NB4 (cell line): ENCODE data around the gene SHANK1.
"Not testable (repeated sequence)": the region's sequence is repeated elsewhere in the genome, so short reads cannot be mapped to it uniquely, and the experiment has no call there.

Source experiments
- DNase-seq: peaks from one replicate; pipeline ENCODE4 v3.0.0; 2010; ENCODE audit warnings: low read depth
- H3K4me3 ChIP-seq: one replicate; pipeline ENCODE4 v1.5.1; 2011; ENCODE audit warnings: mild to moderate bottlenecking, low read depth, low read length, moderate library complexity
- MAX ChIP-seq: IDR thresholded peaks from 2 replicates; pipeline ENCODE4 v1.6.1; 2011; ENCODE audit warnings: low read depth, low read length
- MYC ChIP-seq: IDR thresholded peaks from 2 replicates; pipeline ENCODE4 v1.6.1; 2011; ENCODE audit warnings: low read depth, low read length
- POLR2A ChIP-seq: IDR thresholded peaks from 2 replicates; pipeline ENCODE4 v1.6.1; 2011; ENCODE audit warnings: mild to moderate bottlenecking; ENCODE audit not compliant: insufficient read length; ENCODE audit errors: extremely low read depth
- TF ChIP-seq, protein P1 (sequence below): IDR thresholded peaks from one replicate; pipeline ENCODE4 v1.5.1; 2012; ENCODE audit warnings: low read depth, low read length

Gene SHANK1

GRCh38 chr19:50629801-50630200 lies 89.8 kb downstream of the SHANK1 start:
- H3K4me3 ChIP-seq: no peak overlapping the region
- TF ChIP-seq MYC (no peak), MAX (no peak), POLR2A (no peak)
- TF ChIP-seq, protein P1, sequence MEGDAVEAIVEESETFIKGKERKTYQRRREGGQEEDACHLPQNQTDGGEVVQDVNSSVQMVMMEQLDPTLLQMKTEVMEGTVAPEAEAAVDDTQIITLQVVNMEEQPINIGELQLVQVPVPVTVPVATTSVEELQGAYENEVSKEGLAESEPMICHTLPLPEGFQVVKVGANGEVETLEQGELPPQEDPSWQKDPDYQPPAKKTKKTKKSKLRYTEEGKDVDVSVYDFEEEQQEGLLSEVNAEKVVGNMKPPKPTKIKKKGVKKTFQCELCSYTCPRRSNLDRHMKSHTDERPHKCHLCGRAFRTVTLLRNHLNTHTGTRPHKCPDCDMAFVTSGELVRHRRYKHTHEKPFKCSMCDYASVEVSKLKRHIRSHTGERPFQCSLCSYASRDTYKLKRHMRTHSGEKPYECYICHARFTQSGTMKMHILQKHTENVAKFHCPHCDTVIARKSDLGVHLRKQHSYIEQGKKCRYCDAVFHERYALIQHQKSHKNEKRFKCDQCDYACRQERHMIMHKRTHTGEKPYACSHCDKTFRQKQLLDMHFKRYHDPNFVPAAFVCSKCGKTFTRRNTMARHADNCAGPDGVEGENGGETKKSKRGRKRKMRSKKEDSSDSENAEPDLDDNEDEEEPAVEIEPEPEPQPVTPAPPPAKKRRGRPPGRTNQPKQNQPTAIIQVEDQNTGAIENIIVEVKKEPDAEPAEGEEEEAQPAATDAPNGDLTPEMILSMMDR: no peak
- DNase-seq: no peak

- DNase-seq: no peak
- no peak for TF ChIP-seq POLR2A
- TF ChIP-seq, protein P1: no peak
- TF ChIP-seq MYC: no peak
- H3K4me3 ChIP-seq: no peak overlapping the region
Measured at GRCh38 chr19:50629194-50629593, 90.4 kb downstream of the SHANK1 start.

- no peak overlapping the region for H3K4me3 ChIP-seq
- no peak for DNase-seq
- TF ChIP-seq MAX: no peak
Measured at GRCh38 chr19:50628551-50628950, 91.1 kb downstream of the SHANK1 start.

DNA sequence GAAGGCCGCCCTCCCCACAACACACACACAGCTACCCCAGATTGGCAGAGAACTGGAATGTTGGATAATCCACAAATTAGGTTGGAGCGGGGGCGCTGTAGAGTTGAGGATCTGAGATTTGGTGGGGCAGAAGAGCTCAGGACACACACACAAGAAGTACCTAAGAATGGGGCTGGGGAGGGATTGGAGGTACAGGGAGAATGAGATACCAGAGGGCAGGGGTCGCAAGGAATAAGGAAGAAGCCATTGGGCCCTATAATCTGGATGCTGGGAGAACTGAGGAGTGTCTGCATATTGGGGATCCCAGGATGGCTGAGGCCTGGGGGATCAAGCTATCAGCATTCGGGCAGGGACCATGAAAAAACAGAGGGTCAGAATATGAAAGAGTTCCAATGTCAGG lies 91.5 kb downstream of the SHANK1 start:
- TF ChIP-seq POLR2A: no peak
- H3K4me3 ChIP-seq: no peak overlapping the region
- no peak for DNase-seq

- TF ChIP-seq MAX (no peak), MYC (no peak), POLR2A (no peak)
- TF ChIP-seq, protein P1: no peak
- H3K4me3 ChIP-seq: no peak overlapping the region
- no peak for DNase-seq
Measured at GRCh38 chr19:50626795-50627194, 92.8 kb downstream of the SHANK1 start.

- no peak overlapping the region for H3K4me3 ChIP-seq
- no peak for DNase-seq
- TF ChIP-seq POLR2A: no peak
- TF ChIP-seq MYC: no peak
- TF ChIP-seq, protein P1: no peak
- no peak for TF ChIP-seq MAX
Measured at GRCh38 chr19:50626011-50626410, 93.6 kb downstream of the SHANK1 start.

DNA sequence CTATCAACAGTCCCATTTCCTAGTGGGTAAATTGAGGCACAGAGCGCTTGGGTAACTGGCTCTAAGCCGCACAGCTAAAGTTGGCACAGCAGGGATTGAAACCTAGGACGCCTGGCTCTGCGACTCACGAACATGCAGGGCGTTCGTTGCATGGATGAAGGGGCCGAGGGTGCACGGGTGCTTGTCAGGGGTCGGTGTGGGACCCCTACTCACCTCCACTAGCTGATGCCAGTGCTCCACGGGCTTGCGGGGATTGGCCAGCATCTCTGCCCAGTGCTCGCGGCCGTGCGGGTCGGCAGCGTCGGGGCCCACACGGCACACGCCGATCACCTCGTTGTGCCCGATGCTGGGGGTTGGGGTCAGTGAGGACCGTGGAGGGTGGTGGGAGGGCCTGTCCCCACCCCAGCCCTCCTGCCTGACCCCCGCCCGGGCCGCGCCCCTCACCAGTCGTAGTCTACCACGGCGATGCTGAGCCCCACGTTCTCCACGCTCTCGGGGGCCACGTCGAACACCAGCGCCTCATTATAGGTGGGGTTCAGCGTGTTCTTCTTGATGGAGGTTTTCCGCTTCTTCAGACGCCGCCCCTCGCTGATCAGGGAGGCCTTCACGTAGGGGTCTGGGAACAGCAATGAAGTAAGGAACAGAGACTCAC lies 94.5 kb downstream of the SHANK1 start:
- TF ChIP-seq, protein P1: no peak
- no peak for TF ChIP-seq MYC
- no peak for TF ChIP-seq MAX
- TF ChIP-seq POLR2A: no peak
- no peak overlapping the region for H3K4me3 ChIP-seq
- no peak for DNase-seq

- not testable (repeated sequence) for DNase-seq, H3K4me3 ChIP-seq
Measured at GRCh38 chr19:50620394-50620906, 99.2 kb downstream of the SHANK1 start.

- not testable (repeated sequence) for H3K4me3 ChIP-seq, DNase-seq
Measured at GRCh38 chr19:50619184-50619583, 100.4 kb downstream of the SHANK1 start.

GRCh38 chr19:50618379-50618778 lies 101.2 kb downstream of the SHANK1 start:
- DNase-seq, H3K4me3 ChIP-seq: not testable (repeated sequence)
